BLaER1 (cell line): ENCODE measurements around the gene TCF7.
A peak's percentile ranks its signal among the peaks of the same experiment; 100 is the strongest.

Source experiments
- H3K27ac ChIP-seq: shearing (Covaris generic); formaldehyde crosslinking; 2 replicates; pipeline ENCODE4 v1.8.1; 2022
- H3K27me3 ChIP-seq: shearing (Covaris generic); formaldehyde crosslinking; 2 replicates; pipeline ENCODE4 v1.8.1; 2022
- H3K36me3 ChIP-seq: shearing (Covaris generic); formaldehyde crosslinking; 2 replicates; pipeline ENCODE4 v1.8.1; 2022
- H3K4me1 ChIP-seq: shearing (Covaris generic); formaldehyde crosslinking; 2 replicates; pipeline ENCODE4 v1.8.1; 2022
- H3K4me2 ChIP-seq: shearing (Covaris generic); formaldehyde crosslinking; 2 replicates; pipeline ENCODE4 v1.8.1; 2022
- H3K4me3 ChIP-seq: shearing (Covaris generic); formaldehyde crosslinking; 2 replicates; pipeline ENCODE4 v1.8.1; 2022
- H3K9ac ChIP-seq: shearing (Covaris generic); formaldehyde crosslinking; 2 replicates; pipeline ENCODE4 v1.8.1; 2022
- H3K9me3 ChIP-seq: shearing (Covaris generic); formaldehyde crosslinking; 2 replicates; pipeline ENCODE4 v1.8.1; 2022
- H4K20me1 ChIP-seq: shearing (Covaris generic); formaldehyde crosslinking; 2 replicates; pipeline ENCODE4 v1.8.1; 2022
- Cebpa-rat ChIP-seq: shearing (Covaris generic); IDR thresholded peaks from 2 replicates; pipeline ENCODE4 v1.8.1; 2022

TCF7 gene

GRCh38 chr5:134111741-134112647 lies 2.5 kb upstream of the TCF7 start:
- no peak for TF ChIP-seq Cebpa-rat
- H3K9me3 ChIP-seq: no peaks in the 10 kb centered on the region

DNA sequence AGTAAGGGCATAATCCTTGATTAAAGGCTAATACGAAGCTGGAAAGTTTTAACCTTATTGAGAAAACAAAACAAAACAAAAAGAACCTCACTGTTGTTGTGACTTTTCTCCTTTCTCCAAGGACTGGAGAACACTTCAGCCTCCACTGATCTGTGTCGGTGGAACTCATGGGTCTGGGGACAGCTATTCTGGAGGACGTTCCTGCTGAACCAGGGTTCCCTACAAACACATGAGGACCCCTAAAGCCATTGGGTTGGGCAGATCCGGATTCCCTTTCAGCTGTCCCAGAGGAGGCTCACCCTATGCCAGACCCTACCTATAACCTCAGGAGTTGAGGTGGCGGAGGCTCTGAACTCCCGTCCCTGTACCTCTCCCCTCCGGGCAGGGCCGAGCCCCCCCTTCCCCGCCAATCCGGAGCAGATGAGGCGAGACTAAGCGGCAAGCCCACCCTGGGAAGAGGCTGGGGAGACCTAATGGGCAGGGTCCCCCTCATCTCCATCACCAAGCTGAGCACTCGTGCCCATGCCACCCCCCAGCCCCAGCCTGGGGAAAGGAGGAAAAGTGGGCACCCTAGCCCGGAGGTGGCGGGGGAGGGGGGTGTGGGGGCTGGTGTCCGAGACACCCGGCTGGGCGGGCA lies 1.6 kb upstream of the TCF7 start:
- Histone ChIP-seq H3K9me3 (no peaks in the 10 kb centered on the region), H3K9ac (no peak overlapping the region), H3K27ac (no peak overlapping the region), H3K4me3 (no peak overlapping the region), H3K27me3 (peaks cover 75% of the 10 kb centered on the region), H3K4me2 (peak overlapping the region; percentile 100; the same call in 1 of the 2 replicates), H3K4me1 (peaks cover 43% of the 10 kb centered on the region), H3K36me3 (no peaks in the 10 kb centered on the region), H4K20me1 (peaks cover 57% of the 10 kb centered on the region)
- no peak for TF ChIP-seq Cebpa-rat

More at GRCh38 chr5:134111741-134112647, 2.5 kb upstream of the TCF7 start:
- peaks cover 43% of the 10 kb centered on the region for H3K4me1 ChIP-seq
- H3K27ac ChIP-seq: no peak overlapping the region
- H3K9ac ChIP-seq: no peak overlapping the region
- H4K20me1 ChIP-seq: peaks cover 49% of the 10 kb centered on the region
- no peak overlapping the region for H3K4me2 ChIP-seq
- peaks cover 67% of the 10 kb centered on the region for H3K27me3 ChIP-seq
- no peaks in the 10 kb centered on the region for H3K36me3 ChIP-seq
- no peak overlapping the region for H3K4me3 ChIP-seq

DNA sequence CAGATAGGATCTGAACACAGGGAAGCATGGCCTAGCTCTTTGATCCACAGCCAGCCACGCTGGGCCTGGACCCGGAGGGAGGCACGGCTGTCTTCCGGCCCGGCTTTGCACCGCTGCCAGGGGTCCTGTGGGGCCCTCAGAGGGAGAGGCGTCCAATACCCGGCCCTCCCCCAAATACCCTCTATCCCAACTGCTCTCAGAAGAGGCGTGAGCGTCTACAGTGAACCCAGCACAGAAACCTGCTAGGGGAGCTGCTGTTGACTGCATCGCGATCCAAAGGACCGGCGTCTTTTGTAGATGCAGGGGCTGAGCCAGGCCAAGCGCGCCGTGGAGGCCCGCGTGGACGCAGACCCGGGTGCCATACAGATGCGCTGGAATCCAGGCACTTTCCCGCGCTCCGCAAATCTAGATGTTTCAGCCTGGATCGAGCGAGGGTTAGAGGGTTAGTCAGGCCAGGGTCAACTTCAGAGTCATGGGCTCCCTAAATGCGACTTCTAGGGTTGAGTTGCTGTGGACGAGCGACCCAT lies 1.1 kb upstream of the TCF7 start:
- H3K27me3 ChIP-seq: peaks cover 81% of the 10 kb centered on the region

DNA sequence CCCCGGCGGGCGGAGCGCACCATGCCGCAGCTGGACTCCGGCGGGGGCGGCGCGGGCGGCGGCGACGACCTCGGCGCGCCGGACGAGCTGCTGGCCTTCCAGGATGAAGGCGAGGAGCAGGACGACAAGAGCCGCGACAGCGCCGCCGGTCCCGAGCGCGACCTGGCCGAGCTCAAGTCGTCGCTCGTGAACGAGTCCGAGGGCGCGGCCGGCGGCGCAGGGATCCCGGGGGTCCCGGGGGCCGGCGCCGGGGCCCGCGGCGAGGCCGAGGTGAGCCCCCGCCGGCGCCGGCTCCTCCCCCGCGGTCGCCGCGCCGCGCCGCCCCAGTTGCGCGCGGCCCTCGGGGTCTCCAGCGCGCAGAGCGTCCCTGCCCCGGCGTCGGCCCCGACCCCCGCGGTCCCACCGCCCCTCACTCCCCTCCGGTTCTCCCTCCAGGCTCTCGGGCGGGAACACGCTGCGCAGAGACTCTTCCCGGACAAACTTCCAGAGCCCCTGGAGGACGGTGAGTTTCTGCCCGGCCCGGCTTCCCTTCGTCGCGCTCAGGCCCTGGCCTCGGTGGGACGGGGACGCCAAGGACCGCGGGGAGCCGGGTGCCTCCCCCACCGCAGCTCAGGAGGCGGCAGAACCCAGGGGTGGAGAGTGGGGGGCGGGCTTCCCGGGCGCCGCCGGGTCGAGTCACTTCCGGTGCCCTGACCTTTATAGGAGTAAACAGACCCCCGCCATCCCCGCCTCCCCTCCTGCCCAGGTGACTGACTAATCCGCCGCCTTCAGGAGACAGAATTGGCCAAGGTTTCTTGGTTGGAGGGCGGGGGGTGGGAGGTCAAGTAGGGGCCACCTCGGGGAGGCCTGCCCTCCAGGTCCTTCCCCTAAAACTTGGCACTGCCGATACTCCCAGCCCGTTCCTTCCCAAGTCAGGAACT lies 665 bp downstream of the TCF7 start:
- Histone ChIP-seq H4K20me1 (peaks cover 76% of the 10 kb centered on the region), H3K36me3 (no peaks in the 10 kb centered on the region), H3K27ac (no peak overlapping the region), H3K9ac (peak overlapping the region; percentile 53; the same call in 1 of the 2 replicates), H3K4me1 (peaks cover 41% of the 10 kb centered on the region), H3K4me3 (peak overlapping the region; percentile 73), H3K27me3 (peaks cover 97% of the 10 kb centered on the region), H3K9me3 (no peaks in the 10 kb centered on the region), H3K4me2 (peak overlapping the region; percentile 100)
- no peak for TF ChIP-seq Cebpa-rat

More for the DNA sequence above, 1.1 kb upstream of the TCF7 start:
- H3K4me1 ChIP-seq: peaks cover 43% of the 10 kb centered on the region
- no peaks in the 10 kb centered on the region for H3K9me3 ChIP-seq
- 0 out of 2 replicates have a peak overlapping the region, but pooled peaks have one; percentile 23 for H3K9ac ChIP-seq
- peak overlapping the region; percentile 73 for H3K4me3 ChIP-seq
- H3K27ac ChIP-seq: no peak overlapping the region
- peak overlapping the region; percentile 100 for H3K4me2 ChIP-seq
- H3K36me3 ChIP-seq: no peaks in the 10 kb centered on the region
- H4K20me1 ChIP-seq: peaks cover 63% of the 10 kb centered on the region
- no peak for TF ChIP-seq Cebpa-rat

- H3K9me3 ChIP-seq: no peaks in the 10 kb centered on the region
- H3K4me1 ChIP-seq: peaks cover 40% of the 10 kb centered on the region
- H3K4me2 ChIP-seq: peak overlapping the region; percentile 100
- H3K36me3 ChIP-seq: no peaks in the 10 kb centered on the region
- no peak overlapping the region for H3K27ac ChIP-seq
- peak overlapping the region; percentile 73 for H3K4me3 ChIP-seq
- peaks cover 98% of the 10 kb centered on the region for H3K27me3 ChIP-seq
- TF ChIP-seq Cebpa-rat: no peak
- peaks cover 82% of the 10 kb centered on the region for H4K20me1 ChIP-seq
- H3K9ac ChIP-seq: no peak overlapping the region
Measured at GRCh38 chr5:134115806-134116175, 1.3 kb downstream of the TCF7 start.

- Histone ChIP-seq H3K27me3 (peaks cover 93% of the 10 kb centered on the region), H3K36me3 (no peaks in the 10 kb centered on the region)
Measured at GRCh38 chr5:134116286-134116685, 1.8 kb downstream of the TCF7 start.

GRCh38 chr5:134116789-134117761 lies 2.6 kb downstream of the TCF7 start:
- H3K4me3 ChIP-seq: no peak overlapping the region
- no peak for TF ChIP-seq Cebpa-rat
- no peak overlapping the region for H3K4me2 ChIP-seq

More at GRCh38 chr5:134116286-134116685, 1.8 kb downstream of the TCF7 start:
- peaks cover 39% of the 10 kb centered on the region for H3K4me1 ChIP-seq
- H4K20me1 ChIP-seq: peaks cover 84% of the 10 kb centered on the region
- H3K9me3 ChIP-seq: no peaks in the 10 kb centered on the region
- H3K4me3 ChIP-seq: no peak overlapping the region
- no peak for TF ChIP-seq Cebpa-rat
- H3K4me2 ChIP-seq: peak overlapping the region; percentile 100
- no peak overlapping the region for H3K9ac ChIP-seq
- no peak overlapping the region for H3K27ac ChIP-seq

GRCh38 chr5:134118212-134118835 lies 3.8 kb downstream of the TCF7 start:
- H4K20me1 ChIP-seq: peaks cover 84% of the 10 kb centered on the region
- H3K27ac ChIP-seq: no peak overlapping the region
- peaks cover 56% of the 10 kb centered on the region for H3K4me1 ChIP-seq
- no peak for TF ChIP-seq Cebpa-rat
- H3K36me3 ChIP-seq: no peaks in the 10 kb centered on the region
- H3K9me3 ChIP-seq: no peaks in the 10 kb centered on the region
- H3K4me2 ChIP-seq: no peak overlapping the region
- no peak overlapping the region for H3K4me3 ChIP-seq
- no peak overlapping the region for H3K9ac ChIP-seq
- H3K27me3 ChIP-seq: peaks cover 85% of the 10 kb centered on the region

More at GRCh38 chr5:134116789-134117761, 2.6 kb downstream of the TCF7 start:
- Histone ChIP-seq H3K27ac (no peak overlapping the region), H3K9ac (no peak overlapping the region), H3K27me3 (peaks cover 92% of the 10 kb centered on the region), H3K4me1 (peaks cover 45% of the 10 kb centered on the region), H3K36me3 (no peaks in the 10 kb centered on the region), H3K9me3 (no peaks in the 10 kb centered on the region), H4K20me1 (peaks cover 81% of the 10 kb centered on the region)
